GM12891 (cell line): Measurements from ENCODE around the gene KRT73.

Experiments
- POLR2A ChIP-seq: IDR thresholded peaks from 2 replicates; pipeline ENCODE4 v1.6.1; 2011; ENCODE audit warnings: low read depth, low read length, control low read depth
- POLR2AphosphoS5 ChIP-seq: IDR thresholded peaks from 2 replicates; pipeline ENCODE4 v1.6.1; 2011; ENCODE audit warnings: low read depth, low read length, control low read depth
- TAF1 ChIP-seq: IDR thresholded peaks from 2 replicates; pipeline ENCODE4 v1.6.1; 2011; ENCODE audit warnings: low read depth, low read length, control low read depth

- TF ChIP-seq POLR2AphosphoS5, result no peak
- TF ChIP-seq TAF1, result no peak
- TF ChIP-seq POLR2A, result no peak
These were observed 39.0 kb upstream of the KRT73 start for GRCh38 chr12:52657250-52657902.
